Measurements from ENCODE around the gene ACTRT2.

Gene ACTRT2

DNA sequence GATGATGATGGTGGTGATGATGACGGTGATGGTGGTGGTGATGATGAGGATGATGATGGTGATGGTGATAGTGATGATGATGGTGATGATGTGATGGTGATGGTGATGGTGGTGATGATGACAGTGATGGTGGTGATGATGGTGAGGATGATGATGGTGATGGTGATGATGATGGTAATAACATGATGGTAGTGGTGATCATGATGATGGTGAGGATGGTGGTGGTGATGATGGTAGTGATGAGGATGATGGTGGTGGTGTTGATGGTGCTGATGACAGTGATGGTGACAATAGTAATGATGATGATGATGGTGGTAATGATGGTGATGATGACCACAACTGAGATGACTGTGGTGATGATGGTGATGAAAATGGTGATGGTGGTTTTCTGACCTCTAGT, 4.9 kb downstream of the ACTRT2 start:
- TF ChIP-seq TCF4 (CRISPR knock-in tag; IDR thresholded peaks at IDR 0.05; ENCODE audit: borderline replicate concordance) (no peak), PPARA (CRISPR knock-in tag; IDR thresholded peaks at IDR 0.05; ENCODE audit: borderline replicate concordance) (no peak), ESRRG (CRISPR knock-in tag; IDR thresholded peaks at IDR 0.05) (no peak), ISL1 (CRISPR knock-in tag; IDR thresholded peaks at IDR 0.05) (no peak), RARB (CRISPR knock-in tag; IDR thresholded peaks at IDR 0.05) (no peak), ZFP3 (CRISPR knock-in tag; IDR thresholded peaks at IDR 0.05) (no peak), TOX (CRISPR knock-in tag; IDR thresholded peaks at IDR 0.05; ENCODE audit: borderline replicate concordance) (no peak), ZFP30 (CRISPR knock-in tag; IDR thresholded peaks at IDR 0.05) (no peak), CSDC2 (CRISPR knock-in tag; IDR thresholded peaks at IDR 0.05) (no peak), GLIS3 (CRISPR knock-in tag; IDR thresholded peaks at IDR 0.05) (no peak), ZC3H10 (CRISPR knock-in tag; IDR thresholded peaks at IDR 0.05) (no peak)
- TF ChIP-seq, protein P1, sequence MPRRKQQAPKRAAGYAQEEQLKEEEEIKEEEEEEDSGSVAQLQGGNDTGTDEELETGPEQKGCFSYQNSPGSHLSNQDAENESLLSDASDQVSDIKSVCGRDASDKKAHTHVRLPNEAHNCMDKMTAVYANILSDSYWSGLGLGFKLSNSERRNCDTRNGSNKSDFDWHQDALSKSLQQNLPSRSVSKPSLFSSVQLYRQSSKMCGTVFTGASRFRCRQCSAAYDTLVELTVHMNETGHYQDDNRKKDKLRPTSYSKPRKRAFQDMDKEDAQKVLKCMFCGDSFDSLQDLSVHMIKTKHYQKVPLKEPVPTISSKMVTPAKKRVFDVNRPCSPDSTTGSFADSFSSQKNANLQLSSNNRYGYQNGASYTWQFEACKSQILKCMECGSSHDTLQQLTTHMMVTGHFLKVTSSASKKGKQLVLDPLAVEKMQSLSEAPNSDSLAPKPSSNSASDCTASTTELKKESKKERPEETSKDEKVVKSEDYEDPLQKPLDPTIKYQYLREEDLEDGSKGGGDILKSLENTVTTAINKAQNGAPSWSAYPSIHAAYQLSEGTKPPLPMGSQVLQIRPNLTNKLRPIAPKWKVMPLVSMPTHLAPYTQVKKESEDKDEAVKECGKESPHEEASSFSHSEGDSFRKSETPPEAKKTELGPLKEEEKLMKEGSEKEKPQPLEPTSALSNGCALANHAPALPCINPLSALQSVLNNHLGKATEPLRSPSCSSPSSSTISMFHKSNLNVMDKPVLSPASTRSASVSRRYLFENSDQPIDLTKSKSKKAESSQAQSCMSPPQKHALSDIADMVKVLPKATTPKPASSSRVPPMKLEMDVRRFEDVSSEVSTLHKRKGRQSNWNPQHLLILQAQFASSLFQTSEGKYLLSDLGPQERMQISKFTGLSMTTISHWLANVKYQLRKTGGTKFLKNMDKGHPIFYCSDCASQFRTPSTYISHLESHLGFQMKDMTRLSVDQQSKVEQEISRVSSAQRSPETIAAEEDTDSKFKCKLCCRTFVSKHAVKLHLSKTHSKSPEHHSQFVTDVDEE (CRISPR knock-in tag; IDR thresholded peaks at IDR 0.05): no peak
- TF ChIP-seq, protein P2, sequence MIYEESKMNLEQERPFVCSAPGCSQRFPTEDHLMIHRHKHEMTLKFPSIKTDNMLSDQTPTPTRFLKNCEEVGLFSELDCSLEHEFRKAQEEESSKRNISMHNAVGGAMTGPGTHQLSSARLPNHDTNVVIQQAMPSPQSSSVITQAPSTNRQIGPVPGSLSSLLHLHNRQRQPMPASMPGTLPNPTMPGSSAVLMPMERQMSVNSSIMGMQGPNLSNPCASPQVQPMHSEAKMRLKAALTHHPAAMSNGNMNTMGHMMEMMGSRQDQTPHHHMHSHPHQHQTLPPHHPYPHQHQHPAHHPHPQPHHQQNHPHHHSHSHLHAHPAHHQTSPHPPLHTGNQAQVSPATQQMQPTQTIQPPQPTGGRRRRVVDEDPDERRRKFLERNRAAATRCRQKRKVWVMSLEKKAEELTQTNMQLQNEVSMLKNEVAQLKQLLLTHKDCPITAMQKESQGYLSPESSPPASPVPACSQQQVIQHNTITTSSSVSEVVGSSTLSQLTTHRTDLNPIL (CRISPR knock-in tag; IDR thresholded peaks at IDR 0.05; ENCODE audit: low read depth): no peak
- no peak for ATAC-seq

DNA sequence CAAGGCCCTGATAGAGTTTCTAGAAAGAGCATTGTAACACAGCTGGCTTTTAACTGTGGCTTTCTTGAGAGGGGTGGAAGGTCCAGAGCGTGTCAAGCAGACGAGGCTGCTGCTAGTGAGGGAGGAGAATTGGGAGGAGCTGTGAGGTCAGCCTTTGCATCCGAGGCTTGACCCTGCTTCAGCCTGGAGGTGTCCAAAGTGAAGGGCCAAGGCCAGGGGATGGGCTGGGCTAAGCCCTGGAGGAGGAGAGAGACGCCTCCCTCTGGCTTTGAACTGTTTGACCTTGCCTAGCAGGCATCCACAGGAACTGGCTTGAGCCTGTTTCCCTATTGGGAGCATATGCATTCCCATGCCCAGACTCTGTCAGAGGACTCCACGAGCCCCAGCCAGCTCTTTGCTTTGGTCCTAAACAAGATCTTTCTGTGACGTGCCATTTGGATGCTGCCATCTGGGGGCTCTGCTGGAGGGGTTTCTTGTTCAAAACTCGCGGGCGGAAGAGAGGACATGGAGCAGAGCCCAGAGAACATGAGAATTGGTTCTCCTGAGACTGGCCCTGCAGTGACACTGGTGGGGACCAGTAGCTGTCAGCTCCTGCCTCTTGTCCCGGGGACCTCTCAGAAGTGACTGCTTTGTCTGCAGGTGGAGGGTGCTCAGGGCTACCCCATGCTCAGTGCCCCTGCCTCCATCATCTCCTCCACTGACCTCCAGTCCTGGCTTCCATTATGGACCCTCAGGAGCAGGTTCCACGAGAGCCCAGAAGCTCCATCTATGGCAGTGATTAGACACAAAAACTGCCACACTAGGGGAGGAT, 5.5 kb downstream of the ACTRT2 start:
- ATAC-seq: no peak

DNA sequence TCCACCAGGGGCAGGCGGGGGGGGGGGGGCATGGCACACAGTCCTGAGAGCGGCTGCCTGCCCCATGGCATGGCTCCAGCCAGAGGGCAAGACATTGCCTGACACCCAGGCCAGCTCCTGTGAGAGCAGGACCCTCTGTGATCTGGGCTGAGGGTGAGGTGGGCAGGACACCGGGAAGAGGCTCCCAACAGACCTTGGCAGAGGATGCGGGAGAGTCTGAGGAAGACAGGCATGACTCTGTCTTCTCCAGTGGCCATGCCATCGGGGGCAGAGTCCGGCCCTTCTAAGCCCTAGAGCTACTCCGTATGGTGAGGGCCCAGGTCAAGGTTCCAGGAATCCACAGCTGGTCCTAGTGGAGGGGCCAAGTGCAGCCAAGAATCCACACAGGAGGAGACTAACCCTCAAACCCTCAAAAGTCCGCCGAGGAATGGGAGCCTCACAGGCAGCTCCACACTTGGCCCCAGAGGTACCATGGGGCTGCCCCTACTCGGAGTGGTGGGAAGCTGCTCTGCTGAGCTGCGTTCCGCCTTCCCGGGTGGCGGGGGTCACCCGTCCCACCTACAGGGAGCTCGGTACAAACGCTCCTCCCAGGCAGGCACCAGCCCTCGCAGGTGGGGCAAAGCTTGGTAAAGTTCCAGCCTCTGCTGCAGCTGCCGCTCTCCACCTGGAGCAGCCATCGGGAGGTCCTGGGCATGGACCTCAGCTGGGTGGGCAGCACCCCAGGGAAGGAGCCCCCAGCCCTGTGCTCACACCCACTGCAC, 6.5 kb downstream of the ACTRT2 start:
- no peak for ATAC-seq
- TF ChIP-seq, protein P1 (CRISPR knock-in tag; IDR thresholded peaks at IDR 0.05): no peak
- TF ChIP-seq ZFP30 (CRISPR knock-in tag; IDR thresholded peaks at IDR 0.05) (no peak), SNAI2 (CRISPR knock-in tag; IDR thresholded peaks at IDR 0.05) (no peak), RARB (CRISPR knock-in tag; IDR thresholded peaks at IDR 0.05) (no peak), ZFP3 (CRISPR knock-in tag; IDR thresholded peaks at IDR 0.05) (no peak), CSDC2 (CRISPR knock-in tag; IDR thresholded peaks at IDR 0.05) (no peak), ZC3H10 (CRISPR knock-in tag; IDR thresholded peaks at IDR 0.05) (no peak), ZNF565 (CRISPR knock-in tag; conservative IDR thresholded peaks at IDR 0.05; ENCODE audit: low read depth) (no peak), ISL1 (CRISPR knock-in tag; IDR thresholded peaks at IDR 0.05) (no peak), ZNF70 (CRISPR knock-in tag; IDR thresholded peaks at IDR 0.05) (no peak)
- TF ChIP-seq, protein P3, sequence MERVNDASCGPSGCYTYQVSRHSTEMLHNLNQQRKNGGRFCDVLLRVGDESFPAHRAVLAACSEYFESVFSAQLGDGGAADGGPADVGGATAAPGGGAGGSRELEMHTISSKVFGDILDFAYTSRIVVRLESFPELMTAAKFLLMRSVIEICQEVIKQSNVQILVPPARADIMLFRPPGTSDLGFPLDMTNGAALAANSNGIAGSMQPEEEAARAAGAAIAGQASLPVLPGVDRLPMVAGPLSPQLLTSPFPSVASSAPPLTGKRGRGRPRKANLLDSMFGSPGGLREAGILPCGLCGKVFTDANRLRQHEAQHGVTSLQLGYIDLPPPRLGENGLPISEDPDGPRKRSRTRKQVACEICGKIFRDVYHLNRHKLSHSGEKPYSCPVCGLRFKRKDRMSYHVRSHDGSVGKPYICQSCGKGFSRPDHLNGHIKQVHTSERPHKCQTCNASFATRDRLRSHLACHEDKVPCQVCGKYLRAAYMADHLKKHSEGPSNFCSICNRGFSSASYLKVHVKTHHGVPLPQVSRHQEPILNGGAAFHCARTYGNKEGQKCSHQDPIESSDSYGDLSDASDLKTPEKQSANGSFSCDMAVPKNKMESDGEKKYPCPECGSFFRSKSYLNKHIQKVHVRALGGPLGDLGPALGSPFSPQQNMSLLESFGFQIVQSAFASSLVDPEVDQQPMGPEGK (CRISPR knock-in tag; IDR thresholded peaks at IDR 0.05; ENCODE audit: borderline replicate concordance): no peak
- TF ChIP-seq, protein P4, sequence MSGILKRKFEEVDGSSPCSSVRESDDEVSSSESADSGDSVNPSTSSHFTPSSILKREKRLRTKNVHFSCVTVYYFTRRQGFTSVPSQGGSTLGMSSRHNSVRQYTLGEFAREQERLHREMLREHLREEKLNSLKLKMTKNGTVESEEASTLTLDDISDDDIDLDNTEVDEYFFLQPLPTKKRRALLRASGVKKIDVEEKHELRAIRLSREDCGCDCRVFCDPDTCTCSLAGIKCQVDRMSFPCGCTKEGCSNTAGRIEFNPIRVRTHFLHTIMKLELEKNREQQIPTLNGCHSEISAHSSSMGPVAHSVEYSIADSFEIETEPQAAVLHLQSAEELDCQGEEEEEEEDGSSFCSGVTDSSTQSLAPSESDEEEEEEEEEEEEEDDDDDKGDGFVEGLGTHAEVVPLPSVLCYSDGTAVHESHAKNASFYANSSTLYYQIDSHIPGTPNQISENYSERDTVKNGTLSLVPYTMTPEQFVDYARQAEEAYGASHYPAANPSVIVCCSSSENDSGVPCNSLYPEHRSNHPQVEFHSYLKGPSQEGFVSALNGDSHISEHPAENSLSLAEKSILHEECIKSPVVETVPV (CRISPR knock-in tag; IDR thresholded peaks at IDR 0.05): no peak

More for the DNA sequence above, 5.5 kb downstream of the ACTRT2 start:
- TF ChIP-seq, protein P3 (CRISPR knock-in tag; IDR thresholded peaks at IDR 0.05; ENCODE audit: borderline replicate concordance): no peak
- no peak for TF ChIP-seq OSR1 (CRISPR knock-in tag; IDR thresholded peaks at IDR 0.05)

Data from SK-N-SH treated with all-trans-retinoic acid at 6 μM for 48 hours (cell line).